Measurements from ENCODE around the gene ATR.
"Not testable (repeated sequence)": the region's sequence is repeated elsewhere in the genome, so short reads cannot be mapped to it uniquely, and the experiment has no call there.

The ATR gene

GRCh38 chr3:142578329-142579223 is at the start of gene ATR:
Gene ATR (minus strand): TSS chr3:142578733. CDS start chr3:142578704, 29 bp downstream.
- DNase-seq (ENCODE audit: low read depth), result peak; percentile 93

- no peak for DNase-seq (ENCODE audit: low read depth)
Observed at GRCh38 chr3:142626971-142627370, 48.4 kb upstream of the ATR start.

- no peak for DNase-seq (ENCODE audit: low read depth)
Observed at GRCh38 chr3:142625153-142625440, 46.6 kb upstream of the ATR start.

- peak; percentile 2 for DNase-seq (ENCODE audit: low read depth)
Observed at GRCh38 chr3:142624341-142625152, 46.0 kb upstream of the ATR start.

DNA sequence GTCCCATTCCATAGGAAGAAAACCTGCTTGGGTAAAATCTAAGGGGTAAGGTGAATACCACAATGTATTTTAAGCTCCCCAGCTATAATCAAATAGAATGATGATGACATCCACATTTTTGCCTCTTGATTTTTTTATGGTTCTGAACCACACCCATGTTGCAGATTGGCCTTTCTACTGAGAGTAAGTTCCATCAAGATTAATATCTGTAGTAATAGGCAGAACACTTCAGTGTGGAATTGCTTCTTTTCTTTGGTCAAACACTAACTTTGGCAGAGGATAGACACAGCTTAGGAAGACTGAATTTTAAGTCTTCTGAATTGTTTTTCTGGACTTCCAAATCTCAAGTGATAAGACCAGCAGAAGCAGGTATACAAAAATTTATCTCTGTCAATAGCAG is 44.7 kb upstream of the ATR start:
- DNase-seq (ENCODE audit: low read depth), result no peak

DNA sequence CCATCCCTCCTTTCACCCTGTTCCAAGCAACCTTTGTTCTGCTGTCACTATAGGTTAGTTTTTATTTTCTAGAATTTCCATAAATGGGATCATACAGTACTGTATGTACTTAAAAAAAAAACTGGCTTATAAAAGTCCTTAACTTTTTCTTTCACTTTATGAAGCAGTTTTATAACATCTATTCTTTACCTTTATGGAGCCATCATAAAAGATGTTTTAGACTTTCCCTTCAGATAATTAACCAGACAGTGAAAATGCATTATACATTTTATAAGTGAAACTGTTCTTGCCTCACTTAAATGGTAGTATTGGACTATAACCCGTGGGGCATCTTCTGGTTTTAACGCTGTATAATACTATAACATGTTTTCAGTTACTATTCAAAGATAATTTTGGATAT is 43.9 kb upstream of the ATR start:
- no peak for DNase-seq (ENCODE audit: low read depth)

GRCh38 chr3:142618917-142619461 is 40.5 kb upstream of the ATR start:
- DNase-seq (ENCODE audit: low read depth), result peak; percentile 2

- no peak for DNase-seq (ENCODE audit: low read depth)
Observed at GRCh38 chr3:142615171-142615570, 36.6 kb upstream of the ATR start.

DNA sequence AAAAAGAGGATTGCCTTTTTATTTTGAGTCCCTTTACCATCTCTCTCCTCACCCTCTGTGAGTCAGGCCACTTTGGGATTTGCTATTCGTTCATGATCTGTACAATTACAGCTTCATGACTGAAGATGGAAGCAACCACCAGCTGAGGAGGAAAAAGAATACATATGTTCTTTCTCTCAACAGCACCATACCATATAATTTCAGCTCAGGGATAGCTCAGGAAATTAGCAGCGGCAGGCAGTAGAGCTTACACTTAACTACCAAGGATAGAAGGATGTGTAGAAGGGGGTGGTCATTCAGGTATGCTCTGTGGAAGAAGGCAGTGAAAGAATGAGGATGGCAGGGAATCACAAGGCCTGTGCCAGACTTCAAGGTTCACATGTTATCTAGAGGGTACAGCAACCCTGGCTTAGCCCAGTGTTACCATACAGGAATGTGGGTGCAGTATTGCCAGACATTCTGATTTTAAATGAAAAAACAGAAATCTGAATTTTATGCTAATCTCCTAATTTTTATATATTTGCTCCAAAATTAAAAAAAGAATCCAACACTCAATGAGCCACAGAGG is 35.6 kb upstream of the ATR start:
- no peak for DNase-seq (ENCODE audit: low read depth)

DNA sequence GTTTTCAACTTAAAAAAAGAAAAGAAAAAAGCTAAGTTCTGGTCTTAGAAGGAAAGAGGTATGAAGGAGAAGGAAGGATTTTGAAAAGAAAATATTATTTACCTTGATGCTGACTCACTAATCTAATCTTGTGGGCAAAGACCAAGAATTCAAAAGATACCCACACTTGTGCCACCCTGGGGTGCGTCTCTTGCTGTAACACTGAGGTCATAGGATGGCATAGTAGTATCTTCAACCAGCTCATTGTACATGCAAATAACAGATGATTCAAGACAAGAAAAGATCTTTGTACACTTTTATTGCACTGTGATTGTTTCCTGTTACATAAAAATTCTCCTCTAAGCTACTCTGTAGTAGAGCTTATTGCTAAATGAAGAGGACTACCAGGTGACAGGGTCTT is 35.0 kb upstream of the ATR start:
- DNase-seq (ENCODE audit: low read depth), result peak; percentile 4

GRCh38 chr3:142611206-142611605 is 32.7 kb upstream of the ATR start:
- DNase-seq (ENCODE audit: low read depth), result no peak

- no peak for DNase-seq (ENCODE audit: low read depth)
Observed at GRCh38 chr3:142609136-142609535, 30.6 kb upstream of the ATR start.

- DNase-seq (ENCODE audit: low read depth), result no peak
Observed at GRCh38 chr3:142608631-142609030, 30.1 kb upstream of the ATR start.

DNA sequence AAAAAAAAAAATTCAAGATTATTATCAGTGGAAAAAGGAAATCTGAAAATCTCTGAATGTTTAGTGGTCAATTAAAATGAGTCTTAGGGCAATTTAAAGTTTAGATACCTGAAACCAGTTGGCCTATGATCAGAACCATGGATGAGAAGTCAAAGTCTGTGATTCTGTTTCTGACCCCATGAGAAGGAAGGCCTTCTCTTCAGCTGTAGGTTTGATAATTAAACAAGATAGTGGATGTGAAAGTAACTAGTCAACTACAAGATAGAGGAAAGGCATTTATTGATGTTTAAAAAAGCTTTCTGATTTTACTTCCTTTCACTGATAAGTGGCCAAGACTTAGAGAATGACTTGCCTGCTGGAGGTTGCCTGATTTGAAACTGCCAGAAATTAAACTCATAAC is 26.4 kb upstream of the ATR start:
- no peak for DNase-seq (ENCODE audit: low read depth)

- DNase-seq (ENCODE audit: low read depth), result not testable (repeated sequence)
Observed at GRCh38 chr3:142603386-142603705, 24.8 kb upstream of the ATR start.

DNA sequence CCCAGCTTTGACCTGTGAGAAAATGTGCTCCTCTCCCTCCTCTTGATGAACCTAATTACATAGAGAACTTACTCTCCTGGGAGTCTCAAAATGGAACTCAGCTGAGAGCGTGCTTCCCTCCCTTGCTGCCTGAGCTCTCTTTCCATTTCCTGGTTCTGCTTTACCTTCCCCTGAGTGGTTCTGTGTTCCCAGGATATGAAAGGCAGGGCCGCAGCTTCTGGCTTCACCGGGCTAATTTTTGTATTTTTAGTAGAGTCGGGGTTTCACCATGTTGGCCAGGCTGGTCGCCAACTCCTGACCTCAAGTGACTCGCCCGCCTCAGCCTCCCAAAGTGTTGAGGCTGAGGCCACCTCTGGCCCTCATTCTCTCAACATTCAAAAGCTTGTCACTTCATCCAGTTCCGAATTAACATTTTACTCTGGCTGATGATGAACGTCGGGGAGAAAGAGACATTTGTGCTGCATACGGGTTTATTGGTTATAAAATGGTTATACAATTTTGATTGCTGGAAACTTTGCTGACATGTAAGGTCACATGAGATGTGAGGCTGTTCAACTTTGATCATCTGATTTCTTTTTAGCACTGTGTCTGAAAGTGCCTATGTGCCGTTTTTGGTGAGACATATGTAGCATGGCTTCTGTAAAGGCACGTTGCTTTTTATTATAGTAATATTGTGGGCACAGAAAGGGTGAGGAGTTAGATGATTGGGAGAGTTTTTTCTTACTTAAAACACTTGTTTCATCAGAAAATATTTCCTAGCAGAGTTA is 24.3 kb upstream of the ATR start:
- DNase-seq (ENCODE audit: low read depth), result no peak

GRCh38 chr3:142601713-142602112 is 23.2 kb upstream of the ATR start:
- DNase-seq (ENCODE audit: low read depth), result no peak

- no peak for DNase-seq (ENCODE audit: low read depth)
Observed at GRCh38 chr3:142597906-142598305, 19.4 kb upstream of the ATR start.

DNA sequence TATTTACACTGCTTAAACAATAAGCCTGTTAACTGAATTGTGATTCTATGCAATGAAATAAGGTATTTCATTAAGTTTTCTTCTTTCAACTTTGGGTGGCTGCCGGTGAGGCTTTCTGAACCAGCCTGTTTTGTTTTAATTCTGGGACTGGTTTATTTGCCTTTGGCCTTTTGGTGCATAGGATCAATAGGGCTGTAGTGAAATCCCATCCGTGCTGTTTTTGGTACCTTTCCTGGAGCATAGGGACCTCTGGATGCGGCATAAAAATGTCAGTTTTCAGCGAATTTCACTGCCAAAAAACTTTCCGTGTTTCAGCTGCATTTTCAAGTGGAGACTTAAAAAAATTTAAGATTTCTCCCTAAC is 18.2 kb upstream of the ATR start:
- DNase-seq (ENCODE audit: low read depth), result no peak

GRCh38 chr3:142595951-142596725 is 17.6 kb upstream of the ATR start, which contains the start of gene PLS1:
Gene PLS1 (plus strand): TSS chr3:142596393. CDS start chr3:142664238, 67,845 bp downstream.
- peak; percentile 72 for DNase-seq (ENCODE audit: low read depth)

GRCh38 chr3:142595581-142595950 is 17.0 kb upstream of the ATR start:
- peak; percentile 89 for DNase-seq (ENCODE audit: low read depth)

Data from amniotic epithelial cell (primary cell).